ENCODE measurements around the gene DKK1. TPM values are rescaled to one million over a fixed set of nuclear protein-coding genes. Genes with fewer than 3 reads are reported as not detected.

Gene DKK1
- total and polyA plus RNA-seq, 2 of the 13 experiments (the other 11 are each of a cell fraction or from before 2014, with no cell fraction given), result 123 to 262 TPM

DNA sequence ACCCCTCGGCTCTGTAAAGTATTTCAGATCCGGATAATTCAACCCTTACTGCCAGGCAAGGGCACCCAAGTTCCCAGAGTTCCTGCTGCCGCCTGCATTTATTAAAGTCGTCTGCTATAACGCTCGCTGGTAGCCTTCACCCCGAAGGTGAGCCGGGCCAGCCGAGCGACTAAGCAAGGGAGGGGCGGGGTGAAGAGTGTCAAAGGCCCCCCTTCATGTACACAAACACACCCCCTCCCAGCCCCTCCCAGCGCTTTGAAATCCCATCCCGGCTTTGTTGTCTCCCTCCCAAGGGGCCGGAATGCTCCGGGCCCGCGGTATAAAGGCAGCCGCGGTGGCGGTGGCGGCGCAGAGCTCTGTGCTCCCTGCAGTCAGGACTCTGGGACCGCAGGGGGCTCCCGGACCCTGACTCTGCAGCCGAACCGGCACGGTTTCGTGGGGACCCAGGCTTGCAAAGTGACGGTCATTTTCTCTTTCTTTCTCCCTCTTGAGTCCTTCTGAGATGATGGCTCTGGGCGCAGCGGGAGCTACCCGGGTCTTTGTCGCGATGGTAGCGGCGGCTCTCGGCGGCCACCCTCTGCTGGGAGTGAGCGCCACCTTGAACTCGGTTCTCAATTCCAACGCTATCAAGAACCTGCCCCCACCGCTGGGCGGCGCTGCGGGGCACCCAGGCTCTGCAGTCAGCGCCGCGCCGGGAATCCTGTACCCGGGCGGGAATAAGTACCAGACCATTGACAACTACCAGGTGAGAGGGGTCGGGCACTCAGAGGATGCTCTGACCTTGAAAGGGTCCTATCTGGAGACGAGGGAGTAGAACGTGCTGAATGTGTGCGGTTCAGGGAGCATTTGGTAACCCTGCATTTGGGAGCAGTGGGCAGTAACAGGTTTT is at the start of gene DKK1 (continued):
- TF ChIP-seq KMT2B (CRISPR knock-in tag; IDR thresholded peaks at IDR 0.05) (no peak; the same call in 1 of the 2 replicates), HDAC1 (CRISPR knock-in tag; IDR thresholded peaks at IDR 0.05) (peak; percentile 65), HCFC1 (IDR thresholded peaks at IDR 0.05; ENCODE audit: low read depth, low read length) (no peak), U2AF1 (optimal IDR thresholded peaks at IDR 0.05; ENCODE audit: low read depth, low read length) (no peak), ZNF703 (CRISPR knock-in tag; IDR thresholded peaks at IDR 0.05; ENCODE audit: borderline replicate concordance) (peak; percentile 76; the same call in 1 of the 2 replicates), RORA (CRISPR knock-in tag; IDR thresholded peaks at IDR 0.05) (no peak), ZNF747 (CRISPR knock-in tag; IDR thresholded peaks at IDR 0.05; ENCODE audit: borderline replicate concordance) (peak; percentile 92), HNRNPLL (IDR thresholded peaks at IDR 0.05; ENCODE audit: low read depth, low read length, poor library complexity, severe bottlenecking) (peak; percentile 74)
- TF ChIP-seq, protein P1, sequence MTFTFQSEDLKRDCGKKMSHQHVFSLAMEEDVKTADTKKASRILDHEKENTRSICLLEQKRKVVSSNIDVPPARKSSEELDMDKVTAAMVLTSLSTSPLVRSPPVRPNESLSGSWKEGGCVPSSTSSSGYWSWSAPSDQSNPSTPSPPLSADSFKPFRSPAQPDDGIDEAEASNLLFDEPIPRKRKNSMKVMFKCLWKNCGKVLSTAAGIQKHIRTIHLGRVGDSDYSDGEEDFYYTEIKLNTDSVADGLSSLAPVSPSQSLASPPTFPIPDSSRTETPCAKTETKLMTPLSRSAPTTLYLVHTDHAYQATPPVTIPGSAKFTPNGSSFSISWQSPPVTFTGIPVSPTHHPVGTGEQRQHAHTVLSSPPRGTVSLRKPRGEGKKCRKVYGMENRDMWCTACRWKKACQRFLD (CRISPR knock-in tag; IDR thresholded peaks at IDR 0.05; ENCODE audit: borderline replicate concordance), result no peak; the same call in 1 of the 2 replicates
- TF ChIP-seq, protein P2, sequence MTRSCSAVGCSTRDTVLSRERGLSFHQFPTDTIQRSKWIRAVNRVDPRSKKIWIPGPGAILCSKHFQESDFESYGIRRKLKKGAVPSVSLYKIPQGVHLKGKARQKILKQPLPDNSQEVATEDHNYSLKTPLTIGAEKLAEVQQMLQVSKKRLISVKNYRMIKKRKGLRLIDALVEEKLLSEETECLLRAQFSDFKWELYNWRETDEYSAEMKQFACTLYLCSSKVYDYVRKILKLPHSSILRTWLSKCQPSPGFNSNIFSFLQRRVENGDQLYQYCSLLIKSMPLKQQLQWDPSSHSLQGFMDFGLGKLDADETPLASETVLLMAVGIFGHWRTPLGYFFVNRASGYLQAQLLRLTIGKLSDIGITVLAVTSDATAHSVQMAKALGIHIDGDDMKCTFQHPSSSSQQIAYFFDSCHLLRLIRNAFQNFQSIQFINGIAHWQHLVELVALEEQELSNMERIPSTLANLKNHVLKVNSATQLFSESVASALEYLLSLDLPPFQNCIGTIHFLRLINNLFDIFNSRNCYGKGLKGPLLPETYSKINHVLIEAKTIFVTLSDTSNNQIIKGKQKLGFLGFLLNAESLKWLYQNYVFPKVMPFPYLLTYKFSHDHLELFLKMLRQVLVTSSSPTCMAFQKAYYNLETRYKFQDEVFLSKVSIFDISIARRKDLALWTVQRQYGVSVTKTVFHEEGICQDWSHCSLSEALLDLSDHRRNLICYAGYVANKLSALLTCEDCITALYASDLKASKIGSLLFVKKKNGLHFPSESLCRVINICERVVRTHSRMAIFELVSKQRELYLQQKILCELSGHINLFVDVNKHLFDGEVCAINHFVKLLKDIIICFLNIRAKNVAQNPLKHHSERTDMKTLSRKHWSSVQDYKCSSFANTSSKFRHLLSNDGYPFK (CRISPR knock-in tag; IDR thresholded peaks at IDR 0.05; ENCODE audit: borderline replicate concordance), result 0 out of 2 replicates have a peak, but pooled peaks have one; percentile 58
- TF ChIP-seq, protein P3, sequence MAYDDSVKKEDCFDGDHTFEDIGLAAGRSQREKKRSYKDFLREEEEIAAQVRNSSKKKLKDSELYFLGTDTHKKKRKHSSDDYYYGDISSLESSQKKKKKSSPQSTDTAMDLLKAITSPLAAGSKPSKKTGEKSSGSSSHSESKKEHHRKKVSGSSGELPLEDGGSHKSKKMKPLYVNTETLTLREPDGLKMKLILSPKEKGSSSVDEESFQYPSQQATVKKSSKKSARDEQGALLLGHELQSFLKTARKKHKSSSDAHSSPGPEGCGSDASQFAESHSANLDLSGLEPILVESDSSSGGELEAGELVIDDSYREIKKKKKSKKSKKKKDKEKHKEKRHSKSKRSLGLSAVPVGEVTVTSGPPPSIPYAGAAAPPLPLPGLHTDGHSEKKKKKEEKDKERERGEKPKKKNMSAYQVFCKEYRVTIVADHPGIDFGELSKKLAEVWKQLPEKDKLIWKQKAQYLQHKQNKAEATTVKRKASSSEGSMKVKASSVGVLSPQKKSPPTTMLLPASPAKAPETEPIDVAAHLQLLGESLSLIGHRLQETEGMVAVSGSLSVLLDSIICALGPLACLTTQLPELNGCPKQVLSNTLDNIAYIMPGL (CRISPR knock-in tag; IDR thresholded peaks at IDR 0.05; ENCODE audit: borderline replicate concordance in 1 of 2, low read depth in 1 of 2), result peak; percentile 97 to 98
- TF ChIP-seq, protein P4, sequence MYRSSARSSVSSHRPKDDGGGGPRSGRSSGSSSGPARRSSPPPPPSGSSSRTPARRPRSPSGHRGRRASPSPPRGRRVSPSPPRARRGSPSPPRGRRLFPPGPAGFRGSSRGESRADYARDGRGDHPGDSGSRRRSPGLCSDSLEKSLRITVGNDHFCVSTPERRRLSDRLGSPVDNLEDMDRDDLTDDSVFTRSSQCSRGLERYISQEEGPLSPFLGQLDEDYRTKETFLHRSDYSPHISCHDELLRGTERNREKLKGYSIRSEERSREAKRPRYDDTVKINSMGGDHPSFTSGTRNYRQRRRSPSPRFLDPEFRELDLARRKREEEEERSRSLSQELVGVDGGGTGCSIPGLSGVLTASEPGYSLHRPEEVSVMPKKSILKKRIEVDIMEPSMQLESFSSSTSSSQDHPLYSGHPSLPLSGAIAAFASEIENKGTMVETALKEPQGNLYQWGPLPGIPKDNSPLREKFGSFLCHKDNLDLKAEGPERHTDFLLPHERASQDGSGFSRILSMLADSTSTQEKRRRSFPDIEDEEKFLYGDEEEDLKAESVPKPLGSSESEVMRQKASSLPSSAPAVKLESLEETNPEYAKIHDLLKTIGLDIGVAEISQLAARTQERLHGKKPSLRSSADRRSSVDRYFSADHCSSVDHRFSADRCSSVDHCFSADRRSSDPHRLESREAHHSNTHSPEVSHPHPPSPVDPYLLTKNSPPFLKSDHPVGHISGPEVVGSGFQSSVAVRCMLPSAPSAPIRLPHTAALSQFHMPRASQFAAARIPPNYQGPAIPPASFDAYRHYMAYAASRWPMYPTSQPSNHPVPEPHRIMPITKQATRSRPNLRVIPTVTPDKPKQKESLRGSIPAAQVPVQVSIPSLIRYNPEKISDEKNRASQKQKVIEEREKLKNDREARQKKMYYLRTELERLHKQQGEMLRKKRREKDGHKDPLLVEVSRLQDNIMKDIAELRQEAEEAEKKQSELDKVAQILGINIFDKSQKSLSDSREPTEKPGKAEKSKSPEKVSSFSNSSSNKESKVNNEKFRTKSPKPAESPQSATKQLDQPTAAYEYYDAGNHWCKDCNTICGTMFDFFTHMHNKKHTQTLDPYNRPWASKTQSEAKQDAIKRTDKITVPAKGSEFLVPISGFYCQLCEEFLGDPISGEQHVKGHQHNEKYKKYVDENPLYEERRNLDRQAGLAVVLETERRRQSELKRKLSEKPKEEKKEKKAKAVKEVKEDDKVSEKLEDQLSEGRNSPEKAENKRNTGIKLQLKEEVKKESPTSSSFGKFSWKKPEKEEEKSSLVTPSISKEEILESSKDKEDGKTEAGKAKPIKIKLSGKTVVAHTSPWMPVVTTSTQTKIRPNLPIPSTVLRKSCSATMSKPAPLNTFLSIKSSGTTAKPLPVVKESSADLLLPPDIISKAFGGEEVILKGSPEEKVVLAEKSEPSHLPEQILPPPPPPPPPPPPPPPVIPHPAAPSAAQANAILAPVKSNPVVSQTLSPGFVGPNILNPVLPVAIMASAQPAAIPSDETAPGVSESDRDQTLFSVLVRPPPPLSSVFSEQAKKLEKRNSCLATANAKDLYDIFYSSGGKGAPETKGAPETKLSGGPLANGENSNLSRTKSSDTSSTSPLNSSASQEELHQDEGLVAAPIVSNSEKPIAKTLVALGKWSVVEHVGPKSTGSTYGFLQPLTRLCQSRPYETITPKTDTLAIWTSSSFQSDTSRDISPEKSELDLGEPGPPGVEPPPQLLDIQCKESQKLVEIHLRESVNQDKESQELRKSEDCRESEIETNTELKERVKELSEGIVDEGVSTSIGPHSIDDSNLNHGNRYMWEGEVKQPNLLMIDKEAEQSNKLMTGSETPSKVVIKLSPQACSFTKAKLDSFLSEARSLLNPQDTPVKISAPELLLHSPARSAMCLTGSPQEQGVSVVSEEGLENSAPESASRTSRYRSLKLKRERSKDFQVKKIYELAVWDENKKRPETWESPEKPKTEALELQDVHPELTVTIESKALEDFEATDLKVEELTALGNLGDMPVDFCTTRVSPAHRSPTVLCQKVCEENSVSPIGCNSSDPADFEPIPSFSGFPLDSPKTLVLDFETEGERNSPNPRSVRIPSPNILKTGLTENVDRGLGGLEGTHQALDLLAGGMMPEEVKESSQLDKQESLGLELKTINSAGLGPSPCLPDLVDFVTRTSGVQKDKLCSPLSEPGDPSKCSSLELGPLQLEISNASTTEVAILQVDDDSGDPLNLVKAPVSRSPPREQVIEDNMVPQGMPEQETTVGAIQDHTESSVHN (CRISPR knock-in tag; IDR thresholded peaks at IDR 0.05), result no peak

All from HepG2 (cell line).